DOHH2 (cell line): ENCODE data around the gene SMARCC1.

Experiments
- EZH2phosphoT487 ChIP-seq: fragments of 200-600 bp; sonication (generic); IDR thresholded peaks from 2 replicates; pipeline ENCODE4 v1.6.1; 2017; ENCODE audit warnings: borderline replicate concordance, mild to moderate bottlenecking, antibody characterized with exemption, low read length, moderate library complexity, mixed read lengths
- TF ChIP-seq, protein P1 (sequence below): fragments of 200-600 bp; sonication (generic); IDR thresholded peaks from one replicate; pipeline ENCODE4 v1.5.1; 2014; ENCODE audit warnings: antibody characterized with exemption, mild to moderate bottlenecking, low read depth, low read length; ENCODE audit not compliant: poor library complexity, severe bottlenecking

DNA sequence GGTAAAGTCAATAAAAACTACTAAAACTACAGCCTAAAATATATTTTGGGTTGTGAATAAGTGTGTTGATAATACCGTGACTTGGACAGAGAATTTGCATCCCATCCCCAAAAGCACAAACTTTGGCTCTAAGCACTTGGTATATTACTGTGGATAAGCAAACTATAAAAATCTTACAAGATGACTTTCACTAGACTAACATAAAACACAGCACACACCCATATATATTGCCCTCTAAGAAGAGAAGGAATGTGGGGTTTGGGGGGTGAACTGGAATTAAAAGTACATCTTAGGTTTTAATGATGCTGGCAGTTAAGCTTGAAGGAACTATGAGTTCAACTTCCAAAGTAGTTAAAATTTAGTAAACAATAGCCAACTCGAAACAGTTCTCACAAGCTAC is 174.4 kb downstream of the SMARCC1 start:
- TF ChIP-seq, protein P1, sequence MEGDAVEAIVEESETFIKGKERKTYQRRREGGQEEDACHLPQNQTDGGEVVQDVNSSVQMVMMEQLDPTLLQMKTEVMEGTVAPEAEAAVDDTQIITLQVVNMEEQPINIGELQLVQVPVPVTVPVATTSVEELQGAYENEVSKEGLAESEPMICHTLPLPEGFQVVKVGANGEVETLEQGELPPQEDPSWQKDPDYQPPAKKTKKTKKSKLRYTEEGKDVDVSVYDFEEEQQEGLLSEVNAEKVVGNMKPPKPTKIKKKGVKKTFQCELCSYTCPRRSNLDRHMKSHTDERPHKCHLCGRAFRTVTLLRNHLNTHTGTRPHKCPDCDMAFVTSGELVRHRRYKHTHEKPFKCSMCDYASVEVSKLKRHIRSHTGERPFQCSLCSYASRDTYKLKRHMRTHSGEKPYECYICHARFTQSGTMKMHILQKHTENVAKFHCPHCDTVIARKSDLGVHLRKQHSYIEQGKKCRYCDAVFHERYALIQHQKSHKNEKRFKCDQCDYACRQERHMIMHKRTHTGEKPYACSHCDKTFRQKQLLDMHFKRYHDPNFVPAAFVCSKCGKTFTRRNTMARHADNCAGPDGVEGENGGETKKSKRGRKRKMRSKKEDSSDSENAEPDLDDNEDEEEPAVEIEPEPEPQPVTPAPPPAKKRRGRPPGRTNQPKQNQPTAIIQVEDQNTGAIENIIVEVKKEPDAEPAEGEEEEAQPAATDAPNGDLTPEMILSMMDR, result no peak
- TF ChIP-seq EZH2phosphoT487, result no peak
